ENCODE data around the gene CPA1.

Gene CPA1

DNA sequence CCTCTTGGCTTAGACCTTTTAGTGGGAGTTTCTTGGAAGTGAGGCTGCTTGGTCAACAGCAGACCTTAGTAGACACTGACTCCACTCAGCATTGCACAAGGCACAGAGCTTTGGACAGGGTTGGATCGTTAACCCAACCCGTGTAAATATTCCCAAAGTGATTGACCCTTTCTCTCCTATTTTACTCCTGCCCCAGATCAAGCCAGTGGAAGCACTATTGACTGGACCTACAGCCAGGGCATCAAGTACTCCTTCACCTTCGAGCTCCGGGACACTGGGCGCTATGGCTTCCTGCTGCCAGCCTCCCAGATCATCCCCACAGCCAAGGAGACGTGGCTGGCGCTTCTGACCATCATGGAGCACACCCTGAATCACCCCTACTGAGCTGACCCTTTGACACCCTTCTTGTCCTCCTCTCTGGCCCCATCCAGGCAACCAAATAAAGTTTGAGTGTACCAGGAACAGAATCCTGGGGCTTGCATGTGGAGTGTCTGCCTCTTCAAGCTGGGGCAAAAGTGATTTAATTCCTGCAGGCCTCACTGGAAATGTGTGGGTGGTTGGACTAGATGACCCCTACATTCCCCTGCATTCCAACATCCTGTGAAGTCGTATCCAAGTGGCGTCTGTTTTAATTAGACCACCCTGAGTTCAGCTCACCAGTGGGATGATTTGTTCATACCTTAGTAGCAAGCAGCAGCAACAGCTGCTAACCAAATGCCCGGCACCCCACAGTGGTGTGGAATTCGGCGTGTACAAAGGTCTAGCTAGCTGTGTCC lies 7.5 kb downstream of the CPA1 start:
- DNase-seq (ENCODE audit: insufficient read length, low spot score) (no peak), FAIRE-seq (no peak)
- TF ChIP-seq CTCF (IDR thresholded peaks at IDR 0.05; ENCODE audit: insufficient read depth, missing control alignments) = no peak

DNA sequence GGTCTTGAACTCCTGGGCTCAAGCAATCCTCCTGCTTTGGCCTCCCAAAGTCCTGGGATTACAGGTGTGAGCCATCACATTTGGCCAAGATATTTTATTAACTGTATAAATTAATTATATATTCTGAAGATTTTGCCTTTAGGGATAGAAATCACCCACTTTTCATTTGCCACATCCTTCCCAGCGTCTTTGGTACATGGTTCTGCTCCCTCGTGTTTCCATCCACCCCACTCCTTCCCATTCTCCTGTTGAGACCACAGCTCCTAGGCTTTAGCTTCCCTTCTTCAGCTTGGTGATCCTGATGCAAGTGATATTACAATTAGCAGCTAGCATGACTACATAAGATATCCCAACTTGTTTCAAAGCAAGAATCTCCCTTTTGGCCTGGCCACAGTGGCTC lies 8.4 kb downstream of the CPA1 start:
- no peak for FAIRE-seq

GRCh38 chr7:130390486-130390885 lies 10.2 kb downstream of the CPA1 start:
- DNase-seq (ENCODE audit: insufficient read length, low spot score) = no peak
- TF ChIP-seq CTCF (IDR thresholded peaks at IDR 0.05; ENCODE audit: insufficient read depth, missing control alignments) = no peak
- FAIRE-seq = no peak

More for the DNA sequence above, 8.4 kb downstream of the CPA1 start:
- no peak for TF ChIP-seq CTCF (IDR thresholded peaks at IDR 0.05; ENCODE audit: insufficient read depth, missing control alignments)
- DNase-seq (ENCODE audit: insufficient read length, low spot score) = no peak

GRCh38 chr7:130393101-130393561 lies 12.8 kb downstream of the CPA1 start:
- TF ChIP-seq CTCF (IDR thresholded peaks at IDR 0.05; ENCODE audit: insufficient read depth, missing control alignments) = no peak
- FAIRE-seq = no peak
- no peak for DNase-seq (ENCODE audit: insufficient read length, low spot score)

DNA sequence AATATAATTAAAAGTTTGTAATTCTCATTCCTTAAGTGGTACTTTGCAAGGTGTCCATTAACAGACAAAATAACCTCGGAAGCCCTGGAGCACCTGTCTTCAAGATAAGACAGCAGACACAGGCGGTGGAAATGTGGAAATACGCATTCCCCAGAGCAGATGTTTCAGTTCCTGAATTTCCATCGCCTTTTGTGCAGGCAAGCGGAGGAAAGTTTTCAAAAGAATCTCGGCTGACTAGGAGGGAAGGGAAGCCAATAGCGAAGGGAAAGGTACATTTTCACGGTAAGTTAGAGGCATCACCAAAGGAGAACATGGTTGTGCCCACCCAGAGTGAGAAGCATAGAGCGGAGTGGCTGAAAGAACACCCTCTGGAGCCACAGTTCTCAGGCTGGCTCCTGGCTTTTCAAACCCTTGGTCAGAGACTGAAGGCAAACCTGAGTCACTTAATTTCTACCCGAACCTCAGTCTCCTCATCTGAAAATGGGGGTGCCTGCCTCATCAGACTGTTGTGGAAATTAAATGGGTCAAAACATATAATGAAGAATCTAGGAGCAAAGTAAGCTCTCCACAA lies 13.6 kb downstream of the CPA1 start:
- no peak for FAIRE-seq
- DNase-seq (ENCODE audit: insufficient read length, low spot score) = no peak
- TF ChIP-seq CTCF (IDR thresholded peaks at IDR 0.05; ENCODE audit: insufficient read depth, missing control alignments) = no peak

GRCh38 chr7:130394421-130395195 lies 14.3 kb downstream of the CPA1 start:
- FAIRE-seq = no peak
- DNase-seq (ENCODE audit: insufficient read length, low spot score) = no peak
- no peak for TF ChIP-seq CTCF (IDR thresholded peaks at IDR 0.05; ENCODE audit: insufficient read depth, missing control alignments)

All from D721Med (cell line).